GM21786 (cell line): ENCODE measurements around the gene CKS2.
"Not testable (repeated sequence)": the region's sequence is repeated elsewhere in the genome, so short reads cannot be mapped to it uniquely, and the experiment has no call there.

Source experiments
- ATAC-seq: cut with Tn5 transposase; IDR thresholded peaks from one replicate; pipeline ENCODE4 v1.9.1; 2021; ENCODE audit not compliant: unreplicated experiment

Gene CKS2

GRCh38 chr9:89309608-89310474 lies 1.2 kb upstream of the CKS2 start:
- no peak for ATAC-seq

GRCh38 chr9:89311346-89312221 lies 589 bp downstream of the CKS2 start:
- no peak for ATAC-seq

GRCh38 chr9:89312222-89312571 lies 1.2 kb downstream of the CKS2 start:
- ATAC-seq: no peak

- ATAC-seq: no peak
Observed at GRCh38 chr9:89313842-89314241, 2.8 kb downstream of the CKS2 start.

- ATAC-seq: no peak
Observed at GRCh38 chr9:89314955-89315354, 4.0 kb downstream of the CKS2 start.

GRCh38 chr9:89315482-89315881 lies 4.5 kb downstream of the CKS2 start:
- no peak for ATAC-seq

GRCh38 chr9:89317282-89317681 lies 6.3 kb downstream of the CKS2 start:
- no peak for ATAC-seq

- ATAC-seq: peak; percentile 90
Observed at GRCh38 chr9:89318123-89319014, 7.4 kb downstream of the CKS2 start, which contains the start of gene SECISBP2. TSS of gene SECISBP2 (plus strand) at chr9:89318500. CDS start at chr9:89318577, 77 bp downstream.

- ATAC-seq: no peak
Observed at GRCh38 chr9:89319015-89319905, 8.3 kb downstream of the CKS2 start.

GRCh38 chr9:89323390-89323789 lies 12.4 kb downstream of the CKS2 start:
- no peak for ATAC-seq

- no peak for ATAC-seq
Observed at GRCh38 chr9:89325733-89326132, 14.7 kb downstream of the CKS2 start.

GRCh38 chr9:89328064-89328463 lies 17.1 kb downstream of the CKS2 start:
- ATAC-seq: no peak

GRCh38 chr9:89329917-89330316 lies 18.9 kb downstream of the CKS2 start:
- ATAC-seq: no peak

GRCh38 chr9:89330513-89330912 lies 19.5 kb downstream of the CKS2 start:
- ATAC-seq: no peak

GRCh38 chr9:89339807-89340206 lies 28.8 kb downstream of the CKS2 start:
- ATAC-seq: no peak

- peak; percentile 90 for ATAC-seq
Observed at GRCh38 chr9:89340332-89340731, 29.3 kb downstream of the CKS2 start.

- no peak for ATAC-seq
Observed at GRCh38 chr9:89342213-89342612, 31.2 kb downstream of the CKS2 start.

GRCh38 chr9:89342948-89343347 lies 32.0 kb downstream of the CKS2 start:
- no peak for ATAC-seq

GRCh38 chr9:89343812-89344211 lies 32.8 kb downstream of the CKS2 start:
- ATAC-seq: not testable (repeated sequence)

GRCh38 chr9:89345476-89345875 lies 34.5 kb downstream of the CKS2 start:
- ATAC-seq: no peak
